Prostate gland (tissue), 2 donors: ENCODE results near the gene RIMKLA.

Experiments used
- POLR2A ChIP-seq: fragments of 450-650 bp; IDR thresholded peaks from one replicate; pipeline ENCODE4 v1.6.1; 2016; ENCODE audit warnings: antibody characterized with exemption, mild to moderate bottlenecking
- TF ChIP-seq, protein P1 (sequence below), 4 experiments: fragments of 200-600 bp in 2 of 4; fragments of 450-650 bp in 2 of 4; sonication (generic) in 2 of 4; IDR thresholded peaks; 1 replicate in 3 of 4; 2 replicates in 1 of 4; pipeline ENCODE4 v1.5.1; 2016 to 2019; ENCODE audit warnings: antibody characterized with exemption in 4 of 4, mild to moderate bottlenecking in 2 of 4, moderate library complexity in 2 of 4

DNA sequence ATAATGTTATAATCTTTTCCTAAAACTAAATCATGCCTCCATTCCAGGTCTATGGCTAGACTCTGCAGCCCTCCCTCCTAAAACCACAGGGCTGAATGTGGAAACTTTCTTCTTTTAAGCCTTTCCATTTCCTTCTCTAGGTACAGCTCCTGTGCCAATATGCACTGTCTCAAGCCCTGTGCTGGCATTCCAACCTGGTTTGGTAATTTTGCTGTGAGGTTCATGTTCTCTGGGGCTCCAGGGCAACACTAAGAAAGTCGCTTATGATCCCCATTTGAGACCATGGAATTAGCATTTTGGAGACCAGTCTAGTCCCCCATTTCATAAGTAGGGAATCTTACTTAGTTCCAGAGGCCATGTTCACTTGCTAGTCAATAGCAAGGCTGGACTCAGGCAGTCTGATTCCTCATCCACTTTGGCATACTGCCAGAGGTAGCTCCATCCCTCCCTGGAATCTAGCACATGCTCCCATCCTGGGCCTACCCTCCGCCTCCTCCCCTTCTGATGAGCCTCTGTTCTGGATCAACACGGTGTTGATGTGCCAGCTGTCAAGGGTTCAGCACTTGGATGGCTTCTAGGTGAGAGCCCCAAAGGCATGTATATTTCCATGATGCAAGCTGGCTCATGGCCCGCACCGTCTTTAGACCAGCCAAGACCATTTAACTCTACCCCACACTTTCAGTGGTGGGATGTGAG is 38.7 kb downstream of the RIMKLA start:
- no peak for TF ChIP-seq POLR2A
- TF ChIP-seq, protein P1, sequence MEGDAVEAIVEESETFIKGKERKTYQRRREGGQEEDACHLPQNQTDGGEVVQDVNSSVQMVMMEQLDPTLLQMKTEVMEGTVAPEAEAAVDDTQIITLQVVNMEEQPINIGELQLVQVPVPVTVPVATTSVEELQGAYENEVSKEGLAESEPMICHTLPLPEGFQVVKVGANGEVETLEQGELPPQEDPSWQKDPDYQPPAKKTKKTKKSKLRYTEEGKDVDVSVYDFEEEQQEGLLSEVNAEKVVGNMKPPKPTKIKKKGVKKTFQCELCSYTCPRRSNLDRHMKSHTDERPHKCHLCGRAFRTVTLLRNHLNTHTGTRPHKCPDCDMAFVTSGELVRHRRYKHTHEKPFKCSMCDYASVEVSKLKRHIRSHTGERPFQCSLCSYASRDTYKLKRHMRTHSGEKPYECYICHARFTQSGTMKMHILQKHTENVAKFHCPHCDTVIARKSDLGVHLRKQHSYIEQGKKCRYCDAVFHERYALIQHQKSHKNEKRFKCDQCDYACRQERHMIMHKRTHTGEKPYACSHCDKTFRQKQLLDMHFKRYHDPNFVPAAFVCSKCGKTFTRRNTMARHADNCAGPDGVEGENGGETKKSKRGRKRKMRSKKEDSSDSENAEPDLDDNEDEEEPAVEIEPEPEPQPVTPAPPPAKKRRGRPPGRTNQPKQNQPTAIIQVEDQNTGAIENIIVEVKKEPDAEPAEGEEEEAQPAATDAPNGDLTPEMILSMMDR (IDR thresholded peaks at IDR 0.05) = no peak
